Spleen (tissue), 7 donors: Measurements from ENCODE around the gene ZDHHC7.

Experiments used
- POLR2A ChIP-seq, 3 donors: fragments of 450-650 bp; IDR thresholded peaks; one replicate each; pipeline ENCODE4 v1.5.1; 2017; ENCODE audit warnings: antibody characterized with exemption in 3 of 3, mild to moderate bottlenecking in 1 of 3
- TF ChIP-seq, protein P1 (sequence below), 11 experiments: fragments of 200-600 bp in 7 of 11; fragments of 450-650 bp in 4 of 11; sonication (generic) in 4 of 11; IDR thresholded peaks in 8 of 11; conservative IDR thresholded peaks in 3 of 11; 1 replicate in 7 of 11; 2 replicates in 4 of 11; pipeline versions ENCODE4 v1.4.0 to v1.8.0; 2016 to 2021; ENCODE audit warnings: antibody characterized with exemption in 11 of 11, inconsistent platforms in 4 of 11, mild to moderate bottlenecking in 1 of 11
- donor health status: DM: no; HTN: no; CAD: no; lungs with moderate emphysema.
- donor health status: DM: no; HTN: no; CAD: no.
- donor health status: DM: no; HTN: no; CAD: no.

DNA sequence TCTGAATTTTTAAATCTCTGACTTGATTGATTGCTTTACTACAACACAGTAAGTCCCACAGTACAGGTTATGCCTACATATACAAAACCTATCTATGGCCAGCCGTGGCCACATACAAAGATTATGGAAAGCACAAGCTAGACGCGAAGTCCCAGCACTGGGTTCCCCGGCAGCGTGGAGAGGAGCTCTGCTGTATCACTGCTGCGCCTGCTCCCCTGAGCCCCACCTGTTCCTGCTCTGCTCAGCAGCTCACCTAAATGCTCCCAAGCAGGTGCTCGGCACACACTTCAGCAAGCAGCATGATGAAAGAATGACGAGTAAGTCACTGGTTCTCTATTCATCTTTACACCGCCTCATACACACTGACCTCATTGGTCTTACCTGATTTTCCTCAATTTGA is 20.6 kb downstream of the ZDHHC7 start:
- TF ChIP-seq, protein P1, sequence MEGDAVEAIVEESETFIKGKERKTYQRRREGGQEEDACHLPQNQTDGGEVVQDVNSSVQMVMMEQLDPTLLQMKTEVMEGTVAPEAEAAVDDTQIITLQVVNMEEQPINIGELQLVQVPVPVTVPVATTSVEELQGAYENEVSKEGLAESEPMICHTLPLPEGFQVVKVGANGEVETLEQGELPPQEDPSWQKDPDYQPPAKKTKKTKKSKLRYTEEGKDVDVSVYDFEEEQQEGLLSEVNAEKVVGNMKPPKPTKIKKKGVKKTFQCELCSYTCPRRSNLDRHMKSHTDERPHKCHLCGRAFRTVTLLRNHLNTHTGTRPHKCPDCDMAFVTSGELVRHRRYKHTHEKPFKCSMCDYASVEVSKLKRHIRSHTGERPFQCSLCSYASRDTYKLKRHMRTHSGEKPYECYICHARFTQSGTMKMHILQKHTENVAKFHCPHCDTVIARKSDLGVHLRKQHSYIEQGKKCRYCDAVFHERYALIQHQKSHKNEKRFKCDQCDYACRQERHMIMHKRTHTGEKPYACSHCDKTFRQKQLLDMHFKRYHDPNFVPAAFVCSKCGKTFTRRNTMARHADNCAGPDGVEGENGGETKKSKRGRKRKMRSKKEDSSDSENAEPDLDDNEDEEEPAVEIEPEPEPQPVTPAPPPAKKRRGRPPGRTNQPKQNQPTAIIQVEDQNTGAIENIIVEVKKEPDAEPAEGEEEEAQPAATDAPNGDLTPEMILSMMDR (IDR thresholded peaks at IDR 0.05 in 8 of 11, conservative IDR thresholded peaks at IDR 0.05 in 3 of 11): no peak
- TF ChIP-seq POLR2A (IDR thresholded peaks at IDR 0.05): no peak
